Effector memory CD8-positive, alpha-beta T cell (primary cell): ENCODE results near the gene WASF2.
A peak's percentile ranks its signal among the peaks of the same experiment; 100 is the strongest.
"Not testable (repeated sequence)": the region's sequence is repeated elsewhere in the genome, so short reads cannot be mapped to it uniquely, and the experiment has no call there.

Experiments
- ATAC-seq: fragments of 150-1000 bp; cut with Tn5 transposase; replicated peaks from 2 replicates; pipeline ENCODE4 v1.10.0; 2021; ENCODE audit warnings: mild to moderate bottlenecking, moderate library complexity
- DNase-seq, 3 experiments: peaks; one replicate each; pipeline ENCODE4 v3.0.0; 2021
- H3K27ac Mint-ChIP-seq, 2 donors: one replicate each; pipeline ENCODE4 v1.8.0; 2022; ENCODE audit warnings: mild to moderate bottlenecking in 2 of 2, mixed read lengths in 2 of 2, moderate library complexity in 2 of 2
- H3K27me3 Mint-ChIP-seq, 2 donors: one replicate each; pipeline ENCODE4 v1.8.0; 2022; ENCODE audit warnings: mixed read lengths in 2 of 2
- H3K36me3 Mint-ChIP-seq: one replicate; pipeline ENCODE4 v1.8.0; 2022; ENCODE audit warnings: mild to moderate bottlenecking, moderate library complexity, mixed read lengths; ENCODE audit not compliant: insufficient read depth
- H3K4me1 Mint-ChIP-seq, 2 donors: one replicate each; pipeline ENCODE4 v1.8.0; 2022; ENCODE audit warnings: low read depth in 2 of 2, mixed read lengths in 2 of 2
- H3K4me3 Mint-ChIP-seq, 2 donors: one replicate each; pipeline ENCODE4 v1.8.0; 2022; ENCODE audit warnings: mild to moderate bottlenecking in 2 of 2, mixed read lengths in 2 of 2, moderate library complexity in 2 of 2
- H3K9me3 Mint-ChIP-seq, 2 donors: one replicate each; pipeline ENCODE4 v1.8.0; 2022; ENCODE audit warnings: mixed read lengths in 2 of 2
- total RNA-seq, 9 experiments: gene quantifications; one replicate each; lab custom pipeline; 2026; lab: John Stamatoyannopoulos, UW

Gene WASF2, protein sequence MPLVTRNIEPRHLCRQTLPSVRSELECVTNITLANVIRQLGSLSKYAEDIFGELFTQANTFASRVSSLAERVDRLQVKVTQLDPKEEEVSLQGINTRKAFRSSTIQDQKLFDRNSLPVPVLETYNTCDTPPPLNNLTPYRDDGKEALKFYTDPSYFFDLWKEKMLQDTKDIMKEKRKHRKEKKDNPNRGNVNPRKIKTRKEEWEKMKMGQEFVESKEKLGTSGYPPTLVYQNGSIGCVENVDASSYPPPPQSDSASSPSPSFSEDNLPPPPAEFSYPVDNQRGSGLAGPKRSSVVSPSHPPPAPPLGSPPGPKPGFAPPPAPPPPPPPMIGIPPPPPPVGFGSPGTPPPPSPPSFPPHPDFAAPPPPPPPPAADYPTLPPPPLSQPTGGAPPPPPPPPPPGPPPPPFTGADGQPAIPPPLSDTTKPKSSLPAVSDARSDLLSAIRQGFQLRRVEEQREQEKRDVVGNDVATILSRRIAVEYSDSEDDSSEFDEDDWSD
- total RNA-seq: 90.9 to 189 (median 131) reads per million in 9 experiments

DNA sequence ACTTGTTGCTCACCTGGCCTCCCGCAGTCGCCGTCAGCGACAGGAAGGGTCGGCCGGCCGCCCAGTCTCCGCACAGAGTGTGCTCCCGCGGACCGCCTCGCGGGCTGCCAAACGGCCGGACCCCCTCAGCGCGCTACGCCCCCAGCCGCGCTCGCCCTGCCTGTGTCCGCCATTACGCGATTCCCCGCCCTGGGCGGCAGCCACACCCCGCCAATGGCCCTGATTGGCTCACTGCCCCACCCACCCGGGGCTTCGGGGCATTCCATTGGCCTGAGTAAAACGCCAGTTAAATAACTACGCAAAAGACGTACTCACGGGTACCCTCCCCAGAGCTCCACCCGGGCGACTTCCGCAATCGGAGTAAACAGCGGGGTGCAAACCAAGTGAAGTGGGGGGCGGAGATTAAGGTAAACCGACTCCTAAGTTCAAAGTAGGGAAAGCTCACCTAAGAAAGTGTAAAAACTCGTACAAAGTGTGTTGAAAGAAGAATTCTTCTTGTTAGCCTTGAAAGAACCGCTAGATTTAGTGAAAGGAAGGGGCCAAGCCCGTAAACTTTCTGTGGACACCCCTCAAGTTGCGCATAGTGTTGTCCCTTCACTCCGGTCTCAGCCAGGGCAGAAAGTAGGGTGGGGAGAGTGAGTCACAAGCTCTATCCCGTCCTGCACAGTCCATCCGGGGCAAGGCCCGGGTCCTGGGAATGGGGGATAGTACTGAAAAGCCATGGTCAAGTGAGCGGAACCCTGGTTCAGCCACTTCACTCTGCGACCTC is at the start of gene WASF2:
WASF2 (minus strand) TSS at position 195 of the 769 bp plus-strand sequence. CDS start 61,277 bp downstream, outside the sequence.
- Mint-ChIP-seq H3K27me3 (no peaks in the 10 kb centered on the region), H3K4me3 (peak within 1 kb of the TSS; percentile 92 to 97), H3K4me1 (peaks cover 22 to 24% of the 10 kb centered on the region in 2 donors), H3K27ac (peak within 1 kb of the TSS; percentile 98 to 99), H3K9me3 (no peaks in the 10 kb centered on the region), H3K36me3 (peaks cover 25% of the 10 kb centered on the region)
- peak; percentile 95 to 96 (median 95) for DNase-seq
- peak; percentile 93 for ATAC-seq

GRCh38 chr1:27538793-27539192 is 48.8 kb upstream of the WASF2 start:
- no peaks in the 10 kb centered on the region for H3K9me3 Mint-ChIP-seq
- H3K4me1 Mint-ChIP-seq: peaks cover 0 to 2% of the 10 kb centered on the region in 2 donors
- peaks cover 8% of the 10 kb centered on the region for H3K36me3 Mint-ChIP-seq
- no peak for DNase-seq
- H3K4me3 Mint-ChIP-seq: no peak overlapping the region
- ATAC-seq: no peak
- H3K27me3 Mint-ChIP-seq: no peaks in the 10 kb centered on the region
- H3K27ac Mint-ChIP-seq: peak overlapping the region in 1 of 2 donors; percentile 32

DNA sequence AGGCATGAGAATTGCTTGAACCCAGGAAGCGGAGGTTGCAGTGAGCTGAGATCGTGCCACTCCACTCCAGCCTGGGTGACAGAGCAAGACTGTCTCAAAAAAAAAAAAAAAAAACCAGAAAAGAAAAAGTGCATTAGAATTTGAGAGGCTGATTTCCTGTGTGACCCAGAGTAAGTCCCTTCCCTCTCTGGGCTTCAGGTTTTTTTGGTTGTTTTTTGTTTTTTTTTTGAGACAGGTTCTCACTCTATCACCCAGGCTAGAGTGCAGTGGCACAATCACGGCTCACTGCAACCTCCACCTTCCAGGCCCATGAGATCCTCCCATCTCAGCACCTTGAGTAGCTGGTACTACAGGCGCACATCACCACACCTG is 48.3 kb upstream of the WASF2 start:
- Mint-ChIP-seq H3K36me3 (peaks cover 13% of the 10 kb centered on the region), H3K27ac (peak overlapping the region in 1 of 2 donors; percentile 32)
- not testable (repeated sequence) for DNase-seq, H3K9me3 Mint-ChIP-seq, H3K4me1 Mint-ChIP-seq, H3K27me3 Mint-ChIP-seq, H3K4me3 Mint-ChIP-seq, ATAC-seq

GRCh38 chr1:27536767-27537166 is 46.8 kb upstream of the WASF2 start:
- H3K27ac Mint-ChIP-seq: peak overlapping the region in 1 of 2 donors; percentile 23
- no peak overlapping the region for H3K4me3 Mint-ChIP-seq
- DNase-seq (no peak), ATAC-seq (no peak)
- no peaks in the 10 kb centered on the region for H3K9me3 Mint-ChIP-seq
- H3K4me1 Mint-ChIP-seq: peaks cover 6 to 17% of the 10 kb centered on the region in 2 donors
- peaks cover 13% of the 10 kb centered on the region for H3K36me3 Mint-ChIP-seq
- H3K27me3 Mint-ChIP-seq: no peaks in the 10 kb centered on the region

GRCh38 chr1:27536010-27536757 is 46.2 kb upstream of the WASF2 start:
- no peaks in the 10 kb centered on the region for H3K27me3 Mint-ChIP-seq
- no peak for DNase-seq
- no peak overlapping the region for H3K4me3 Mint-ChIP-seq
- no peak for ATAC-seq
- H3K27ac Mint-ChIP-seq: no peak overlapping the region
- peaks cover 6 to 17% of the 10 kb centered on the region in 2 donors for H3K4me1 Mint-ChIP-seq
- H3K36me3 Mint-ChIP-seq: peaks cover 12% of the 10 kb centered on the region
- H3K9me3 Mint-ChIP-seq: no peaks in the 10 kb centered on the region

- Mint-ChIP-seq H3K4me1 (peaks cover 6 to 17% of the 10 kb centered on the region in 2 donors), H3K9me3 (no peaks in the 10 kb centered on the region), H3K4me3 (no peak overlapping the region), H3K36me3 (peaks cover 12% of the 10 kb centered on the region), H3K27ac (no peak overlapping the region), H3K27me3 (no peaks in the 10 kb centered on the region)
- DNase-seq (no peak), ATAC-seq (no peak)
Observed at GRCh38 chr1:27535386-27535785, 45.4 kb upstream of the WASF2 start.

DNA sequence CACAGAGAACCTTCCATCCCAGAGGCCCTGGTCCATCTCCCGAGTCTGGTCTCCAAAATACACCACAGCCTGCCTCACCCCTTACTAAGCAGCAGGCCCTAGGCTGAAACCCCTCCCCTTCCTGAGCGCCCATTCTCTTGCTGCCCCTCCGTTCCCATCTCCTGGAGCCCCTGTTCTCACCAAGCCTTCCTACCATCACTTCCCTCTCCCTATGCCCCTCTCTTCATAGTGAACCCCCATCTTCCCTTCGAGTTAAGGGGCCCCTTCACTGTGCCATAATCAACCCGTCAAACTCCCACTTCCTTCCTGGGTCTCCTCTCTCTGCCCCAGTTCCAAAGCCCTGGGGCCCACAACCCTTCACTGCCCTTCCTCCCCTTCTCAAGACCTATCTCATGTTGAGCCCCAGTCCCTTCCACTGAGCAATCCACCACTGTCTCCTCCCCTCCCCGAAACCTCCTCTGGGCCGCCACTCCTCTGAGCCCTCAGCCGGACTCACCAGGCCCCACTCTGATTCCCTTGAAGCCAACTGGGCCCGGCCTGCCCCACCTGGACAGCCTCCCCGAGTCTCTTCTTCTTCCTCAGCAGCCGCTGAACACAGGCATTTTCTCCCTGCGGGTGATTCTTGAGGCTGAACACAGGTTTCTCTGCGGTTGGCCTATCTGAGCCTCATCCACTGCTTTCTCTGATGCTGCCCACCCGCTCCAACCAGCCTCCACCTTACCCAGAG is 42.2 kb upstream of the WASF2 start:
- peaks cover 8 to 12% of the 10 kb centered on the region in 2 donors for H3K27me3 Mint-ChIP-seq
- no peak for ATAC-seq
- peaks cover 16 to 22% of the 10 kb centered on the region in 2 donors for H3K4me1 Mint-ChIP-seq
- peaks cover 11% of the 10 kb centered on the region for H3K36me3 Mint-ChIP-seq
- H3K9me3 Mint-ChIP-seq: no peaks in the 10 kb centered on the region
- H3K27ac Mint-ChIP-seq: peak overlapping the region; percentile 62 to 84
- peak overlapping the region in 1 of 2 donors; percentile 52 for H3K4me3 Mint-ChIP-seq
- no peak for DNase-seq

GRCh38 chr1:27530192-27530591 is 40.2 kb upstream of the WASF2 start:
- no peaks in the 10 kb centered on the region for H3K9me3 Mint-ChIP-seq
- DNase-seq: no peak
- no peak for ATAC-seq
- no peak overlapping the region for H3K4me3 Mint-ChIP-seq
- no peak overlapping the region for H3K27ac Mint-ChIP-seq
- H3K36me3 Mint-ChIP-seq: peaks cover 11% of the 10 kb centered on the region
- peaks cover 29 to 37% of the 10 kb centered on the region in 2 donors for H3K4me1 Mint-ChIP-seq
- H3K27me3 Mint-ChIP-seq: peaks cover 8 to 12% of the 10 kb centered on the region in 2 donors

DNA sequence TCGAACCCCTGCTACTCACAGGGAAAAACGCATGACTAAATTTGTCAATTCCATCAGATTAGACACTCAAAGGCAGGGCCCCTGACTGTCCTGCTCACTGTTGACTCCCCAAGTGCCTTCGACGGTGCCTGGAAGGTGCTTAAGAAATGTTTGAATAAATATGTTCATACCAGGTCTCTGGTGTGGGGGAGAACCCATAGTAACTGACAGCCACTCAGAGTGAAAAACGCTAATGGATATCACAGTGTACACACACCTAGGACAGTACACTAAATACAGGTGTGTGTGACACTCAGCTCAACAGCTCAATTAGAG is 39.7 kb upstream of the WASF2 start:
- H3K9me3 Mint-ChIP-seq: no peaks in the 10 kb centered on the region
- H3K4me1 Mint-ChIP-seq: peaks cover 29 to 39% of the 10 kb centered on the region in 2 donors
- H3K27me3 Mint-ChIP-seq: peaks cover 8 to 12% of the 10 kb centered on the region in 2 donors
- H3K36me3 Mint-ChIP-seq: peaks cover 11% of the 10 kb centered on the region
- H3K27ac Mint-ChIP-seq: peak overlapping the region in 1 of 2 donors; percentile 75
- H3K4me3 Mint-ChIP-seq: peak overlapping the region in 1 of 2 donors; percentile 16
- DNase-seq (no peak), ATAC-seq (no peak)

- H3K4me3 Mint-ChIP-seq: peak overlapping the region; percentile 46 to 51
- peak overlapping the region in 1 of 2 donors; percentile 75 for H3K27ac Mint-ChIP-seq
- no peak for DNase-seq
- no peaks in the 10 kb centered on the region for H3K9me3 Mint-ChIP-seq
- H3K4me1 Mint-ChIP-seq: peaks cover 32 to 44% of the 10 kb centered on the region in 2 donors
- no peak for ATAC-seq
- H3K27me3 Mint-ChIP-seq: peaks cover 8 to 12% of the 10 kb centered on the region in 2 donors
- H3K36me3 Mint-ChIP-seq: peaks cover 11% of the 10 kb centered on the region
Observed at GRCh38 chr1:27528818-27529703, 39.1 kb upstream of the WASF2 start.

- H3K9me3 Mint-ChIP-seq: no peaks in the 10 kb centered on the region
- peak; percentile 64 for ATAC-seq
- peak in 2 of 3 experiments; percentile 34 to 46 for DNase-seq
- H3K4me3 Mint-ChIP-seq: peak overlapping the region; percentile 46 to 51
- peaks cover 4% of the 10 kb centered on the region for H3K36me3 Mint-ChIP-seq
- H3K27me3 Mint-ChIP-seq: peaks cover 8 to 12% of the 10 kb centered on the region in 2 donors
- H3K27ac Mint-ChIP-seq: peak overlapping the region in 1 of 2 donors; percentile 75
- H3K4me1 Mint-ChIP-seq: peaks cover 40 to 48% of the 10 kb centered on the region in 2 donors
Observed at GRCh38 chr1:27527890-27528817, 38.2 kb upstream of the WASF2 start.
